GM12878 (cell line): ENCODE measurements around the gene ASAP2. TPM values are rescaled to one million over a fixed set of nuclear protein-coding genes. Genes with fewer than 3 reads are reported as not detected.

Experiments used
- ATAC-seq: fragments of 200-7000 bp; cut with Tn5 transposase; 3 replicates; pipeline ENCODE4 v1.9.1; 2020; ENCODE audit warnings: mild to moderate bottlenecking, moderate library complexity
- BruUV-seq: library from RNA; stranded (reverse); fragments of 400-500 nt; replicated peaks from 2 replicates; lab custom pipeline; 2021; lab: Mats Ljungman, UMichigan
- CTCF ChIA-PET: fragments of 300-600 bp; sonication (Branson Sonifier 250); formaldehyde crosslinking; extraction: SDS; loops from one replicate; lab custom pipeline; 2021; ENCODE audit warnings: inconsistent platforms; lab: Yijun Ruan, JAX
- POLR2A ChIA-PET: fragments of 350-600 bp; formaldehyde crosslinking; extraction: SDS; loops from one replicate; lab custom pipeline; 2021; ENCODE audit warnings: inconsistent platforms; lab: Charles Lee
- RAD21 ChIA-PET: fragments of 300-600 bp; sonication (Branson Sonifier 250); formaldehyde crosslinking; loops from one replicate; lab custom pipeline; 2023; ENCODE audit warnings: antibody characterized with exemption; ENCODE audit not compliant: unreplicated experiment; lab: Charles Lee
- SMC1A ChIA-PET: fragments of 300-600 bp; sonication (Branson Sonifier 250); formaldehyde crosslinking; loops from one replicate; lab custom pipeline; 2023; ENCODE audit not compliant: unreplicated experiment, uncharacterized antibody; lab: Charles Lee
- DNase-seq: peaks from one replicate; pipeline ENCODE4 v3.0.0-alpha.2; 2011; ENCODE audit warnings: low read depth, low spot score
- FAIRE-seq: peaks from 3 replicates; lab custom pipeline; 2011; peaks lifted over from hg19 to GRCh38; lab: Jason Lieb, UNC
- H2AFZ ChIP-seq: 2 replicates; pipeline ENCODE4 v1.6.0; 2011; ENCODE audit warnings: low read depth, low read length, control low read depth; ENCODE audit not compliant: control insufficient read depth
- H3K27ac ChIP-seq: 2 replicates; pipeline ENCODE4 v1.5.1; 2011; ENCODE audit warnings: control low read depth; ENCODE audit not compliant: control insufficient read depth, insufficient read depth
- H3K27me3 ChIP-seq, 2 experiments: replicated peaks in 1 of 2; 2 replicates each; pipeline versions ENCODE4 v1.6.0 to v1.6.1; 2011; ENCODE audit warnings: low read length in 1 of 2; ENCODE audit not compliant: control insufficient read depth in 2 of 2, insufficient read depth in 2 of 2
- H3K36me3 ChIP-seq, 2 experiments: 2 replicates each; pipeline ENCODE4 v1.5.1; 2011; ENCODE audit warnings: low read length in 1 of 2; ENCODE audit not compliant: control insufficient read depth in 2 of 2, insufficient read depth in 2 of 2
- H3K4me1 ChIP-seq: 2 replicates; pipeline ENCODE4 v1.6.1; 2011; ENCODE audit warnings: mild to moderate bottlenecking, low read length, moderate library complexity, mixed read lengths; ENCODE audit not compliant: control insufficient read depth, insufficient read depth
- H3K4me2 ChIP-seq: 2 replicates; pipeline ENCODE4 v1.6.0; 2011; ENCODE audit warnings: control low read depth; ENCODE audit not compliant: control insufficient read depth, insufficient read depth
- H3K4me3 ChIP-seq: fragments of 200-600 bp; sonication (generic); 2 replicates; pipeline ENCODE4 v1.5.1; 2016
- H3K79me2 ChIP-seq: 2 replicates; pipeline ENCODE4 v1.6.0; 2011; ENCODE audit warnings: low read length; ENCODE audit not compliant: control insufficient read depth, insufficient read depth
- H3K9ac ChIP-seq: 2 replicates; pipeline ENCODE4 v1.8.0; 2011; ENCODE audit warnings: low read length, control low read depth, mixed read lengths; ENCODE audit not compliant: control insufficient read depth, insufficient read depth
- H3K9me3 ChIP-seq: replicated peaks from 3 replicates; pipeline ENCODE4 v1.5.1; 2011; ENCODE audit warnings: mild to moderate bottlenecking, low read length; ENCODE audit not compliant: control insufficient read depth, insufficient read depth
- H4K20me1 ChIP-seq: 2 replicates; pipeline ENCODE4 v1.6.0; 2011; ENCODE audit not compliant: control insufficient read depth, insufficient read depth
- CBX5 ChIP-seq: sonication (generic); IDR thresholded peaks from 2 replicates; pipeline ENCODE4 v1.6.1; 2016; ENCODE audit warnings: low read depth, moderate library complexity, mild to moderate bottlenecking, inconsistent platforms
- CEBPZ ChIP-seq: fragments of 150-350 bp; IDR thresholded peaks from 2 replicates; pipeline ENCODE4 v1.6.1; 2016; ENCODE audit warnings: low read depth, low read length
- CHD1 ChIP-seq: IDR thresholded peaks from 2 replicates; pipeline ENCODE4 v1.6.1; 2012; ENCODE audit warnings: low read depth, low read length, improper control_type of control experiment
- E4F1 ChIP-seq: fragments of 450-650 bp; IDR thresholded peaks from 2 replicates; pipeline ENCODE4 v1.6.1; 2018; ENCODE audit warnings: borderline replicate concordance, mild to moderate bottlenecking; ENCODE audit not compliant: partially characterized antibody
- FOXM1 ChIP-seq: IDR thresholded peaks from 2 replicates; pipeline ENCODE4 v1.6.1; 2012; ENCODE audit warnings: low read depth, mild to moderate bottlenecking, inconsistent platforms, low read length, moderate library complexity
- KLF5 ChIP-seq: fragments of 450-650 bp; IDR thresholded peaks from 2 replicates; pipeline ENCODE4 v1.6.1; 2014; ENCODE audit warnings: mild to moderate bottlenecking; ENCODE audit not compliant: partially characterized antibody
- MXI1 ChIP-seq: fragments of 150-350 bp; IDR thresholded peaks from 2 replicates; pipeline ENCODE4 v1.6.1; 2011; ENCODE audit warnings: low read depth, mild to moderate bottlenecking, inconsistent platforms, low read length, improper control_type of control experiment
- NFXL1 ChIP-seq: fragments of 450-650 bp; IDR thresholded peaks from 2 replicates; pipeline ENCODE4 v1.6.1; 2017; ENCODE audit warnings: antibody characterized with exemption, mild to moderate bottlenecking, borderline replicate concordance
- NKRF ChIP-seq: fragments of 450-650 bp; conservative IDR thresholded peaks from 2 replicates; pipeline ENCODE4 v1.6.1; 2017; ENCODE audit warnings: mild to moderate bottlenecking, moderate library complexity
- PBX3 ChIP-seq: IDR thresholded peaks from 2 replicates; pipeline ENCODE4 v1.6.1; 2011; ENCODE audit warnings: mild to moderate bottlenecking, low read depth, low read length, moderate library complexity; ENCODE audit not compliant: insufficient replicate concordance
- POLR2A ChIP-seq: IDR thresholded peaks from 2 replicates; pipeline ENCODE4 v1.6.1; 2011; ENCODE audit warnings: low read depth, mild to moderate bottlenecking, low read length
- ZBTB33 ChIP-seq: fragments of 450-650 bp; IDR thresholded peaks from 2 replicates; pipeline ENCODE4 v1.6.1; 2017; ENCODE audit warnings: mild to moderate bottlenecking
- ZNF24 ChIP-seq: fragments of 450-650 bp; IDR thresholded peaks from 2 replicates; pipeline ENCODE4 v1.6.1; 2017; ENCODE audit warnings: antibody characterized with exemption, mild to moderate bottlenecking
- ZSCAN29 ChIP-seq: fragments of 450-650 bp; IDR thresholded peaks from 2 replicates; pipeline ENCODE4 v1.6.1; 2017; ENCODE audit warnings: mild to moderate bottlenecking, moderate library complexity
- WGBS: methylation state at CpG from one replicate; pipeline ENCODE4 v1.1.6; 2016; ENCODE audit warnings: low lambda C conversion rate; ENCODE audit not compliant: insufficient replicate concordance, insufficient coverage; ENCODE audit errors: missing lambda C conversion rate; 5-methylcytosine and 5-hydroxymethylcytosine counted together
- in situ Hi-C: fragments of 300-500 bp; cut with MboI; formaldehyde crosslinking; loops from 9 replicates; pipeline ENCODE4 v1.14.3; 2018; ENCODE audit warnings: mixed read lengths
- intact Hi-C: fragments of 100-400 bp; cut with micrococcal nuclease; formaldehyde crosslinking; loops from one replicate; pipeline ENCODE4 v1.14.2; 2022; ENCODE audit not compliant: unreplicated experiment
- polyA plus RNA-seq, 11 experiments: library from polyadenylated mRNA; depleted of rRNA in 4 of 11; unstranded in 6 of 11; stranded (reverse) in 5 of 11; fragments of >200 nt; fragmentation: Nextera tagmentation in 4 of 11; fragmentation: Illumina TruSeq in 1 of 11; extraction: Ambion mirVana in 4 of 11; extraction: Trizol in 1 of 11; gene quantifications; 1 replicate in 1 of 11; 2 replicates in 10 of 11; pipeline versions ENCODE4 v1.2.1 to v1.2.3, GENCODE V29; 2011 to 2016; ENCODE audit warnings: inconsistent platforms in 2 of 11, missing spikeins in 2 of 11, low read depth in 1 of 11
- total RNA-seq, 4 experiments: library from RNA; depleted of rRNA in 3 of 4; stranded (reverse); fragments of >200 nt in 3 of 4; fragmentation: Illumina TruSeq in 1 of 4; extraction: Trizol in 1 of 4; gene quantifications; 2 replicates each; pipeline versions ENCODE4 v1.2.1 to v1.2.3, GENCODE V29; 2013 to 2021

Gene ASAP2
- total and polyA plus RNA-seq, 10 of the 15 experiments (the other 5 are each of a cell fraction or from before 2014, with no cell fraction given) = 0.05 to 0.27 (median 0.07) TPM; not detected in 4

GRCh38 chr2:9256147-9256546 lies 49.5 kb downstream of the ASAP2 start:
- SMC1A ChIA-PET = interaction anchor here (0.7 kb wide), 1 partner anchor 380 kb away, joined by 3 read pairs; no protein-coding TSS in a partner anchor
- 32% methylated on average over 4 of the region's 4 CpGs for WGBS
- CTCF ChIA-PET = interaction anchor here (1.3 kb wide), 1 partner anchor 114 kb away, joined by 3 read pairs; no protein-coding TSS in a partner anchor
- Histone ChIP-seq H3K9ac (no peak overlapping the region), H3K4me1 (no peaks in the 10 kb centered on the region), H3K4me3 (no peak overlapping the region), H3K27me3 (no peaks in the 10 kb centered on the region; a peak in 1 of 4 replicates), H4K20me1 (no peaks in the 10 kb centered on the region), H3K79me2 (no peaks in the 10 kb centered on the region), H3K4me2 (no peak overlapping the region), H3K9me3 (no peaks in the 10 kb centered on the region), H3K36me3 (no peaks in the 10 kb centered on the region), H2AFZ (no peak overlapping the region), H3K27ac (no peak overlapping the region)
- POLR2A ChIA-PET = no interaction called here
- no TSS peak for BruUV-seq
- no peak for FAIRE-seq
- in situ Hi-C loops = no loop called here
- ATAC-seq = no peak
- RAD21 ChIA-PET = no interaction called here
- intact Hi-C loops = no loop called here
- no peak for DNase-seq
- TF ChIP-seq CEBPZ (no peak), KLF5 (no peak), FOXM1 (no peak), MXI1 (no peak), ZBTB33 (no peak), POLR2A (no peak), ZSCAN29 (no peak), NKRF (no peak), CBX5 (no peak), ZNF24 (no peak), PBX3 (no peak), E4F1 (no peak), NFXL1 (no peak), CHD1 (no peak)
